Large intestine (tissue), 3 donors: ENCODE data around the gene INSIG1. TPM values are rescaled to one million over a fixed set of nuclear protein-coding genes. Genes with fewer than 3 reads are reported as not detected.
A peak's percentile ranks its signal among the peaks of the same experiment; 100 is the strongest.

Source experiments
- DNase-seq, 2 donors: peaks; one replicate each; pipeline versions ENCODE4 v3.0.0 to v3.0.0-alpha.2; 2013
- H3K27ac ChIP-seq: one replicate; pipeline ENCODE4 v1.5.1; 2013; ENCODE audit warnings: low read length
- H3K27me3 ChIP-seq: 2 replicates; pipeline ENCODE4 v1.6.1; 2013; ENCODE audit warnings: low read length; ENCODE audit not compliant: control insufficient read depth, insufficient read depth
- H3K36me3 ChIP-seq: 2 replicates; pipeline ENCODE4 v1.6.1; 2013; ENCODE audit warnings: low read length; ENCODE audit not compliant: control insufficient read depth, insufficient read depth
- H3K4me1 ChIP-seq: one replicate; pipeline ENCODE4 v1.6.1; 2013; ENCODE audit warnings: low read length; ENCODE audit not compliant: control insufficient read depth, insufficient read depth
- H3K4me3 ChIP-seq: one replicate; pipeline ENCODE4 v1.5.1; 2013; ENCODE audit warnings: low read length
- H3K9me3 ChIP-seq: one replicate; pipeline ENCODE4 v1.6.1; 2013; ENCODE audit warnings: mild to moderate bottlenecking, low read depth, low read length, moderate library complexity; ENCODE audit not compliant: control insufficient read depth
- WGBS: methylation state at CpG from one replicate; pipeline ENCODE4 v1.1.5; 2013; ENCODE audit warnings: low lambda C conversion rate; ENCODE audit not compliant: insufficient coverage; 5-methylcytosine and 5-hydroxymethylcytosine counted together
- polyA plus RNA-seq: library from polyadenylated mRNA; unstranded; fragments of 120-200 nt; gene quantifications from one replicate; pipeline ENCODE4 v1.2.1, GENCODE V29; 2013

The INSIG1 gene
- polyA plus RNA-seq, 1 donor: 27.6 TPM

DNA sequence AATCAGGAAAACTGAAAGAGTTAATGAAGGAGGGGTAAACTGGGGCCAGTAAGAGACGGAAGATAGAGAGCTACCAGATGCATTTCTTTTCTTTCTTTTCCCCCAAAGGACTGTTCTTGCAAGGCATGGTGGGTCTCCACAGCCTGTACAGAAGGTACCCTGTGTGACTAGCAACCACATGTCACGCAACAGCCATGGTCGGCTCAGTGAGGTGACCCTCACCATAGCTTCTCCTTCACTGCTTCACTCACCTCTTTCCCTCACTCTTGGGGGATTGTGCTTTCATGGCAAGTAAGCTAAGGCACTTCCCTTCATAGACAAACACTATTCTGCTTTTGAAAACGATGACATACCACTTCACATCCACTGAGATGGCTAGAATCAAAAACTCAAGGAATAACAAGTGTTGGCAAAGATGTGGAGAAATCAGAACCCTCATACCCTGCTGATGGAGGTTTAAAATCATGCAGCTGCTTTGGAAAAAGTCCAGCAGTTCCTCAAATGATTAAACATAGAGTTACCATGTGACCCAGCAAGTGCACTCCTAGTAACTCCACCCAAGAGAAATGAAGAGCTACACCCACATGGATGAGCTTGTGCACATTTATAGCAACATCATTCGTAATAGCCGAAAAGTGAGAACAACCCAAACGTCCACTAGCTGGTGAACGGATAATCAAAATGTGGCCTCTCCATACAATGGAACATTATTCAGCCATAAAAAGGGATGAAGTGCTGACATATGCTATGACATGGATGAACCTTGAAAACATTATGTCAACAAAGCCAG, 3.8 kb upstream of the INSIG1 start:
- Histone ChIP-seq H3K9me3 (no peaks in the 10 kb centered on the region), H3K27me3 (peaks cover 2% of the 10 kb centered on the region), H3K4me3 (no peak overlapping the region), H3K4me1 (peaks cover 9% of the 10 kb centered on the region), H3K36me3 (no peaks in the 10 kb centered on the region), H3K27ac (no peak overlapping the region)
- no peak for DNase-seq
- 86% methylated on average over 1 of the region's 8 CpGs for WGBS

DNA sequence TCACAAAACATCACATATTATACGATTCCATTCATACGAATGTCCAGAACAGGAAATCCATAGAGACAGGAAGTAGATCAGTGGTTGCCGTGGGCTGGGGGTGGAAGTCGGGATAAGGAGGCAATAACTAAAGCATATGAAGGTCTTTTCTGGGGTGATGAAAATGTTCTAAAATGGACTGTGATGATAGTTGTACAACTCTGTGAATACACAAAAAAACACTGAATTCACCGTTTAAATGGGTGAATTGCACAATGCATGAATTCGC, 3.2 kb upstream of the INSIG1 start:
- Histone ChIP-seq H3K4me1 (peaks cover 12% of the 10 kb centered on the region), H3K9me3 (no peaks in the 10 kb centered on the region), H3K27me3 (peaks cover 2% of the 10 kb centered on the region), H3K27ac (no peak overlapping the region), H3K36me3 (no peaks in the 10 kb centered on the region), H3K4me3 (no peak overlapping the region)
- no peak for DNase-seq
- 60% methylated on average over 1 of the region's 6 CpGs for WGBS

DNA sequence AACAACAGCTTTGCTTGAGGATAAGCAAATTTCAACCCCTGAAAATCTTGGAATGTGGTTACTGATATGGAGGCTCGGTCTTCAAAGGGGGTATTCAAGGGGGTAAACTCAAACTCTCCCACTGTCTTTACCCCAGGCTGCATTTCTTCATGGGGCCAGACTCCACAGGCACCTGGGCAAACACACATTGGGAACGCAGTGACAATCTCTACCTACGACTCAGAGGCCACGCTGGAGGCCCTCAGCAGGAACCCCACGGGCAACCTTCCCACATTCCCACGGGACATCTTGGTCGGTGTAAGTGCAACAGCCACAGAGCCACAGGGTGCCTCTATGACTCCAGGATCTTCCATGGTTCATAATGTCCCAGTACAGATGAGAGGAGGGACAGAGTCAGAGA, 2.2 kb upstream of the INSIG1 start:
- WGBS: no CpG with 5 or more reads among the region's 7 CpGs
- Histone ChIP-seq H3K27ac (no peak overlapping the region), H3K4me3 (no peak overlapping the region), H3K4me1 (peaks cover 16% of the 10 kb centered on the region), H3K36me3 (no peaks in the 10 kb centered on the region), H3K27me3 (peaks cover 2% of the 10 kb centered on the region), H3K9me3 (no peaks in the 10 kb centered on the region)
- DNase-seq: no peak

DNA sequence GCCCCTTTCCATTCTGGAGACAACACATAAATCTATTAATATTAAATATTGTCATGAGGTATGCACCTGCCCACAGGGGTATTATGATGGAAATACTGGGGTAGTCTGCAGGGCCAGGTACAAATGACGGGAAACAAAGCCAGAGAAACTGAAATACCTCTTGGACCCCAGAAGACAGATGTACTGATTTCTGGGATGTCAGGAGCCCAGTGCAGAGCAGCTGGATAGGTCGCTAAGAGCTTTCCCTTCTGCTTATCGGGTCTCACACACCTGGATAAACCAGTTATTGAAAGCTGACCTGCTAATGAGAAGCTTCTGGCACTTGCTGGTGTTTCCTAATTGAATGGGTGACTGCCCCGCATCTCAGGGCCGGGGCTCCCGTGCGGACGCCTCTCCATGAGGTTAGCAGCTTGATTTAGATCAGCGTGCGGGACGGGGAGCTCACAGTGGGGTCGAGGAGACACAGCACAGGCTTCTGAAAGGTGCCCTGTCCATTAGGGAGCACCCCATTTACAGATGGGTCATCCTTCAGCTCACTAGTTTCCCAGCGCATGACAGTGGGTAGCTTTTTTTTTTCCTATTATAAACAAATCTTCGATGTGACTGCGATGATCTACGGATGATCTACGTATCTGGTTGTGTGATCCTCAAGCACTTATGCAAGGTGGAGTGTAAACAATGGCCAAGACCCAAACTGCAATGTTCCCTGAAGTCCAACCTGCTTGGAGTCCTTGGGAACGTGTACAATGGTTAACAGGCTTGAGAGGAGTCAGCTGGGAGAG, 1.5 kb upstream of the INSIG1 start:
- H3K9me3 ChIP-seq: no peaks in the 10 kb centered on the region
- WGBS: 67% methylated on average over 3 of the region's 18 CpGs
- H3K4me1 ChIP-seq: peaks cover 15% of the 10 kb centered on the region
- H3K27ac ChIP-seq: peak overlapping the region; percentile 55
- H3K4me3 ChIP-seq: peak overlapping the region; percentile 66
- DNase-seq: no peak
- H3K36me3 ChIP-seq: no peaks in the 10 kb centered on the region
- H3K27me3 ChIP-seq: peaks cover 2% of the 10 kb centered on the region

DNA sequence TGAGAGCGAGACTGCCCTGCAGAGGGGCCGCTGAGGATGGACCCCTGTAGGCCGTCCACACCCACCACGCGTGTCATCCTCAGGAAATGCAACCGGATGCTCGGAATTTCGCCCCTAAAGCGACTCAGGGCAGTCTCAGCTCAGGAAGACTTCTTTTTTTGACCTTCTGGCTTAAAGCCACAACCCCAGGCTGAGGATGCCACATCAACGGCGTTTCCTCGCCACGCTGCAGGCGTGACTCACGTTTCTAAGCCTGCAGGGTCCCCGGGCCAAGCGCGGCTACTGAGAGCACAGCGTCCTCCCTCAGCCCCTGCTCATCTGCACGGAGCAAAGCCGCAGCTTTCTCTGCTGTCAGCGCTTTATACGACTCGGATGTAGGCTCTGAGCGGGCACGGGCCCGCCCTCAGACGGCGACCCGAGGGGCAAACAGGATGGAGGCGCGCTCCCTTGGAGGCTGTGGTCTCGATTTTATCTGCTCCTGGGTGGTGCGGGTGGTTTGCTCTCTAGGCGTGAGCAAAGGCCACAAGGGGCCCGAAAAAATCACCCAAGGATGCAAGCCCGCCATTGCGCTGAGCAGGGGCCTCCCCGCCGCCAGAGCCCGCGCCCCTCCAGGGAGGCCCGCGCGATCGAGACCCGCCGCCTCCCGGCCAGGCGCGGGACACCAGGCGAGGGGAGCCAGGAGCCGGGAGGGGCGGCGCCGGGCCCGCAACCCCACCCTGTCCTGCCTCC, 726 bp upstream of the INSIG1 start:
- Histone ChIP-seq H3K4me3 (peak overlapping the region; percentile 66), H3K27me3 (peaks cover 2% of the 10 kb centered on the region), H3K9me3 (no peaks in the 10 kb centered on the region), H3K36me3 (peaks cover 2% of the 10 kb centered on the region), H3K27ac (peak overlapping the region; percentile 55), H3K4me1 (peaks cover 12% of the 10 kb centered on the region)
- no CpG with 5 or more reads among the region's 57 CpGs for WGBS
- DNase-seq: peak; percentile 30 to 71

DNA sequence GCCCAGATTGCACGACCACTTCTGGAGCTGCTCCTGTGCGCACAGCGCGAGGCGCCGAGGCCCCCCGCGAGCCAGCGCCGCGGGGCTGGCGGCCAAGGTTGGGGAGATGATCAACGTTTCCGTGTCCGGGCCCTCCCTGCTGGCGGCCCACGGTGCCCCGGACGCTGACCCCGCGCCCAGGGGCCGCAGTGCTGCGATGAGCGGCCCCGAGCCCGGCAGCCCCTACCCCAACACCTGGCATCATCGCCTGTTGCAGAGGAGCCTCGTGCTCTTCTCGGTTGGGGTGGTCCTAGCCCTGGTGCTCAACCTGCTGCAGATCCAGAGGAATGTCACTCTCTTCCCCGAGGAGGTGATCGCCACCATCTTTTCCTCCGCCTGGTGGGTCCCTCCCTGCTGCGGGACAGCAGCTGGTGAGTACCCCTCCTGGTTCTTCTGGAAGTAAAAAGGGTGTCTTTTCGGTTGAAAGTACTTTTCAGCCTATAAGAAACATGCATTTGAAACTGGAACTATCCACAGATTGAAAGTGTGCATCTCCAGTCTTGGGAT, 683 bp downstream of the INSIG1 start:
- no peak for DNase-seq
- no CpG with 5 or more reads among the region's 34 CpGs for WGBS
- peak overlapping the region; percentile 57 for H3K4me3 ChIP-seq
- peaks cover 2% of the 10 kb centered on the region for H3K27me3 ChIP-seq
- peak overlapping the region; percentile 74 for H3K27ac ChIP-seq
- H3K36me3 ChIP-seq: peaks cover 9% of the 10 kb centered on the region
- no peaks in the 10 kb centered on the region for H3K9me3 ChIP-seq
- H3K4me1 ChIP-seq: peaks cover 12% of the 10 kb centered on the region

DNA sequence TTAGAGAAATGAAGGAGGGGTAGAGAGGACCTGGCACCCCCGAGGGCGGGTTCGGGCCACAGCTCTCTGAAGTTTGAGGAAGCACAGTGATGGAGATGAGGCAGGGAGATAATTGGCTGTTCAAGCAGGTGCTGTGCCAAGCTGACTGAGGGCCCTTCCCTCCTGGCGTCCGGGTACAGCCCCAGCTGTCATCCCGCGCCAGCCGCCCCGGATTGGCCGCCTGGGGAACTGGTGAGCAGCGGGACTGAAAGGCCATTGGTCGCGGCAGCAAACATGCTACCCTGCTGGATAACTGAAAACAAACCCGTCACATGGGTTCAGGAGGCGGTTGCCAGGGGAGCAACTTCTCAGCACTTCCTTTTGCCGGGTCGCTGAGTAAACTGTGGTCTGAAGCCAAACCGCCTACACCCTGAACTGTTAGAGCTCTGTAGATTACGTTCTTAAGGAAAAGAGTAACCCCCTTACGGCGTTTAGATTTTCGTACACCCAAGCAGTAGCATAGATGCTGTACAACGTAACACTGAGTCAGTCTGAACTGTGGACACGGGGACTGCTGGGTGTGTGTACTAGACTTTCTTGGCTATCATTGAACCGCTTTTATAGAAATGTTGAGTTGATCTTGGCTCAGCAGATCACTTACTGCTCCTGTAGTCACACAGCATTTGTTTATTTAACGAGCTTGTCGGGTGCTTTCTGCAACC, 1.3 kb downstream of the INSIG1 start:
- Histone ChIP-seq H3K27me3 (peaks cover 2% of the 10 kb centered on the region), H3K36me3 (peaks cover 15% of the 10 kb centered on the region), H3K4me3 (peak overlapping the region; percentile 57), H3K27ac (peak overlapping the region; percentile 74), H3K4me1 (peaks cover 12% of the 10 kb centered on the region), H3K9me3 (no peaks in the 10 kb centered on the region)
- peak; percentile 90 to 93 for DNase-seq
- 0% methylated on average over 1 of the region's 27 CpGs for WGBS

DNA sequence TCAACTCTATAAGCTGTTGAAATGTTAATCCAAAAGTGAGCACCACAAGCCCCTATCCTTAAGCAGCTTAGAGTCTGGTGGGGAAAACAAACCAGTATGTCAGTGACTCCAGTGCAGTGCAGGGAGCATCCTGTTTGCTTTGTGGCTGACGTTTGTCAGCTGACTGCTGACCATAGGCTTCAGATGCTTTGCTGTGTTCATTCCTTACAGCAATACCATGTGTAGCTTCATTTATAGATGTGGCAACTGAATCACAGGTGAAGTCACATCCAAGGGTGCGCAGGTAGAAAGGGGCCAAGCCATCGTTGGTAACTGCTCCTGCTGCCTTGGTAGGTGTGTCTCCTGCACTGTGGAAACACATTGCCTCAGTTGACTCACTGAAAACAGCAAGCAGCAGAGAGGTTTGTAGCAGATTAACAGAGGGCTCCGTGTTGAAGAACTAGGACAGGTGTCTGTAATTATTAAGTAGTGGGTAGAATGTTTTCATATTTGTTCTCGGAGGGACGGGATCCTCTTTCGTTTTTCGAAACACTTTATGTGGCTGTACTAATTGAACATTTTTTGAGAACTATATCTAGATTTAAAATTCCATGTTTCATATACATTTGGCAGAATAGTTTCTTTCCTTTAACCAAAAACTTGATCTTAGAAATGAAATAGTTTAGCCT, 2.0 kb downstream of the INSIG1 start:
- 81% methylated on average over 3 of the region's 8 CpGs for WGBS
- H3K27ac ChIP-seq: peak overlapping the region; percentile 54
- H3K9me3 ChIP-seq: no peaks in the 10 kb centered on the region
- peaks cover 2% of the 10 kb centered on the region for H3K27me3 ChIP-seq
- peak; percentile 29 to 33 for DNase-seq
- H3K4me3 ChIP-seq: peak overlapping the region; percentile 57
- H3K36me3 ChIP-seq: peaks cover 17% of the 10 kb centered on the region
- H3K4me1 ChIP-seq: peaks cover 12% of the 10 kb centered on the region

DNA sequence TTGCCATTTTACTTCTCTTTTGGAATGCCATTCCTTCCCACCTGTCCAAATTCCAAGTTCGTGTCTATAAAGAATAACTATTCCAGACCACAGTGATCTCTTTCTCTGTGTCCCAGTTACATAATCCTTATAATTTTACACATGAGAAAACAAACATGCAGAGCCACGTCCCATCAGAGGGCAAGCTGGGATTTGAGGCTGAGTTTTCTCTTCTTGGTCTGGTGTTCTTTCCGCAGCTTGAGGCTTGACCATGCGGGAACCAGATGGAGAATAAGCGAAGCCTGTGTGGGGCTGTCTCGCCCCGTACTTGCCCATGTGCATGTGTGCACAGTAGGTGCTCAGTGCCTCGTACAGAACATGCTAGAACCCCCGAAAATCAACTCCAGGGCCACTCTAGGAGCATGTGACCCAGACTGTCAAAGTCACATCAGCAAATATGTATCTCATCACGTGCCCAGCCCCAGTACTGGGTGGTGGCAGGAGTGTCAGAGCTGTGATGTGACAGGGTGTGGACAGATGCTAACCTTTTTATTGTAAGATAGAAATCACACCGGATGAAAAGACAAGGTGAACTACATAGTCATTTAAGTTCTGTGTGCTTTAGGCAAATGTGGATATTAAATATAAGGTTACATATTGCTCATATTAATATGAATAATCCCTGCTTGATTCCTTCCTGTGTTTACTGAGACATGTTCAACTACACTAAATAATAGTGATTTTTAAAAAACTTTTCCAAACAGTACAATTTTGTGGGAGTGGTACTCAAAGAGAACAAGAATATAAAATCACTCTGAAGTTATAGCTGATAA, 3.2 kb downstream of the INSIG1 start:
- no peaks in the 10 kb centered on the region for H3K9me3 ChIP-seq
- H3K4me1 ChIP-seq: peaks cover 12% of the 10 kb centered on the region
- whole genome bisulfite sequencing: 40% methylated on average over 1 of the region's 11 CpGs
- no peak overlapping the region for H3K27ac ChIP-seq
- H3K27me3 ChIP-seq: no peaks in the 10 kb centered on the region
- H3K4me3 ChIP-seq: no peak overlapping the region
- no peak for DNase-seq
- peaks cover 25% of the 10 kb centered on the region for H3K36me3 ChIP-seq
